ENCODE data around the gene CCDC134. TPM values are rescaled to one million over a fixed set of nuclear protein-coding genes. Genes with fewer than 3 reads are reported as not detected.

The CCDC134 gene
- total RNA-seq, 1 experiment from 2014 or later, result 16.7 TPM

GRCh38 chr22:41770715-41771468 lies 29.6 kb upstream of the CCDC134 start:
- in situ Hi-C loops (cut with HindIII; ENCODE audit: low pct_unique_long_range_greater_than_20kb, low sequenced_read_pairs), result no loop called here

GRCh38 chr22:41772198-41772597 lies 28.3 kb upstream of the CCDC134 start:
- no peak for TF ChIP-seq CTCF (IDR thresholded peaks at IDR 0.05)
- no peak for TF ChIP-seq POLR2AphosphoS5 (IDR thresholded peaks at IDR 0.05; ENCODE audit: low read depth, low read length)
- no peak for TF ChIP-seq SIN3A (IDR thresholded peaks at IDR 0.05; ENCODE audit: borderline replicate concordance, insufficient read depth, low read depth, low read length)
- no peak for TF ChIP-seq REST (IDR thresholded peaks at IDR 0.05; ENCODE audit: insufficient read depth in 1 of 2, low read depth in 2 of 2, low read length in 1 of 2)
- TF ChIP-seq TCF7L2 (IDR thresholded peaks at IDR 0.05; ENCODE audit: low read depth, low read length), result no peak
- CTCF ChIA-PET, result interaction anchor here (0.6 kb wide), 1 partner anchor 164 kb away, joined by 3 read pairs; no protein-coding TSS in a partner anchor
- BruUV-seq (replicated peaks), result no TSS peak
- Histone ChIP-seq H3K27ac (ENCODE audit: low read length) (no peak overlapping the region), H3K27me3 (ENCODE audit: control insufficient read depth, insufficient read depth, low read length) (no peaks in the 10 kb centered on the region), H3K4me3 (ENCODE audit: low read depth in 2 of 2, low read length in 2 of 2) (no peak overlapping the region), H3K36me3 (ENCODE audit: control insufficient read depth, insufficient read depth, low read length) (no peaks in the 10 kb centered on the region), H3K9me3 (ENCODE audit: control insufficient read depth, insufficient read depth, low read depth, low read length) (no peaks in the 10 kb centered on the region), H3K4me1 (ENCODE audit: control insufficient read depth, insufficient read depth, low read length) (no peaks in the 10 kb centered on the region)
- POLR2A ChIA-PET, result no interaction called here
- intact Hi-C loops (cut with micrococcal nuclease; ENCODE audit: unreplicated experiment), result no loop called here
- no peak for ATAC-seq
- no peak for DNase-seq (ENCODE audit: low read depth, low spot score)
- in situ Hi-C loops (cut with HindIII; ENCODE audit: low pct_unique_long_range_greater_than_20kb, low sequenced_read_pairs), result no loop called here

More at GRCh38 chr22:41770715-41771468, 29.6 kb upstream of the CCDC134 start:
- no peak for TF ChIP-seq SIN3A (IDR thresholded peaks at IDR 0.05; ENCODE audit: borderline replicate concordance, insufficient read depth, low read depth, low read length)
- TF ChIP-seq CTCF (IDR thresholded peaks at IDR 0.05), result no peak
- TF ChIP-seq POLR2AphosphoS5 (IDR thresholded peaks at IDR 0.05; ENCODE audit: low read depth, low read length), result no peak
- TF ChIP-seq TCF7L2 (IDR thresholded peaks at IDR 0.05; ENCODE audit: low read depth, low read length), result no peak
- no peak for TF ChIP-seq REST (IDR thresholded peaks at IDR 0.05; ENCODE audit: insufficient read depth in 1 of 2, low read depth in 2 of 2, low read length in 1 of 2)
- intact Hi-C loops (cut with micrococcal nuclease; ENCODE audit: unreplicated experiment), result no loop called here
- CTCF ChIA-PET, result no interaction called here
- Histone ChIP-seq H3K27me3 (ENCODE audit: control insufficient read depth, insufficient read depth, low read length) (no peaks in the 10 kb centered on the region), H3K9me3 (ENCODE audit: control insufficient read depth, insufficient read depth, low read depth, low read length) (no peaks in the 10 kb centered on the region), H3K36me3 (ENCODE audit: control insufficient read depth, insufficient read depth, low read length) (no peaks in the 10 kb centered on the region), H3K27ac (ENCODE audit: low read length) (no peak overlapping the region), H3K4me3 (ENCODE audit: low read depth in 2 of 2, low read length in 2 of 2) (no peak overlapping the region), H3K4me1 (ENCODE audit: control insufficient read depth, insufficient read depth, low read length) (no peaks in the 10 kb centered on the region)
- no TSS peak for BruUV-seq (replicated peaks)
- POLR2A ChIA-PET, result no interaction called here
- ATAC-seq, result no peak
- DNase-seq (ENCODE audit: low read depth, low spot score), result no peak
